IMR-90 (cell line): ENCODE data around the gene CPAMD8. TPM values are rescaled to one million over a fixed set of nuclear protein-coding genes. Genes with fewer than 3 reads are reported as not detected.
"Not testable (repeated sequence)": the region's sequence is repeated elsewhere in the genome, so short reads cannot be mapped to it uniquely, and the experiment has no call there.

Experiments used
- ATAC-seq: fragments of 200-7000 bp; cut with Tn5 transposase; 2 replicates; pipeline ENCODE4 v1.9.1; 2020; ENCODE audit warnings: low read depth, mild to moderate bottlenecking, moderate library complexity
- BruUV-seq: library from RNA; stranded (reverse); fragments of 400-500 nt; replicated peaks from 2 replicates; lab custom pipeline; 2021; lab: Mats Ljungman, UMichigan
- CTCF ChIA-PET: fragments of 300-600 bp; formaldehyde crosslinking; extraction: SDS; loops from one replicate; lab custom pipeline; 2021; ENCODE audit warnings: antibody characterized with exemption; lab: Yijun Ruan, JAX
- POLR2A ChIA-PET: fragments of 300-600 bp; sonication (Branson Sonifier 250); formaldehyde crosslinking; loops from one replicate; lab custom pipeline; 2022; ENCODE audit warnings: antibody characterized with exemption; ENCODE audit not compliant: unreplicated experiment; lab: Charles Lee
- DNase-seq: peaks from one replicate; pipeline ENCODE4 v3.0.0; 2013
- H2AFZ ChIP-seq: replicated peaks from 2 replicates; pipeline ENCODE3; 2013; ENCODE audit warnings: low read length, mild to moderate bottlenecking; ENCODE audit not compliant: poor library complexity
- H2AK5ac ChIP-seq: 2 replicates; pipeline ENCODE4 v1.6.1; 2013; ENCODE audit warnings: low read depth, low read length, inconsistent platforms
- H2AK9ac ChIP-seq: replicated peaks from 2 replicates; pipeline ENCODE3; 2013; ENCODE audit warnings: mild to moderate bottlenecking, low read depth, low read length, moderate library complexity; ENCODE audit not compliant: poor library complexity
- H2BK120ac ChIP-seq: 2 replicates; pipeline ENCODE4 v1.6.1; 2013; ENCODE audit warnings: low read depth, low read length, inconsistent platforms
- H2BK15ac ChIP-seq: 3 replicates; pipeline ENCODE4 v1.6.1; 2013; ENCODE audit warnings: low read depth, low read length, inconsistent platforms
- H2BK20ac ChIP-seq: 2 replicates; pipeline ENCODE4 v1.6.1; 2013; ENCODE audit warnings: low read depth, mild to moderate bottlenecking, inconsistent platforms, low read length, moderate library complexity
- H2BK5ac ChIP-seq: 2 replicates; pipeline ENCODE4 v1.6.1; 2013; ENCODE audit warnings: mild to moderate bottlenecking, low read depth, low read length, inconsistent platforms; ENCODE audit not compliant: poor library complexity, severe bottlenecking
- H3K14ac ChIP-seq: replicated peaks from 2 replicates; pipeline ENCODE4 v1.6.1; 2013; ENCODE audit warnings: low read depth, low read length, inconsistent platforms
- H3K18ac ChIP-seq: 2 replicates; pipeline ENCODE4 v1.6.1; 2013; ENCODE audit warnings: low read depth, low read length, control low read depth
- H3K23ac ChIP-seq: 2 replicates; pipeline ENCODE4 v1.6.1; 2013; ENCODE audit warnings: low read depth, low read length, inconsistent platforms
- H3K27ac ChIP-seq: 2 replicates; pipeline ENCODE4 v1.5.1; 2013; ENCODE audit warnings: mild to moderate bottlenecking, control low read depth, low read length; ENCODE audit not compliant: insufficient read depth
- H3K27me3 ChIP-seq: 2 replicates; pipeline ENCODE4 v1.6.1; 2013; ENCODE audit warnings: low read length; ENCODE audit not compliant: control insufficient read depth, insufficient read depth
- H3K36me3 ChIP-seq: 2 replicates; pipeline ENCODE4 v1.6.1; 2013; ENCODE audit warnings: low read length, mixed read lengths; ENCODE audit not compliant: control insufficient read depth, insufficient read depth
- H3K4ac ChIP-seq: 2 replicates; pipeline ENCODE4 v1.6.1; 2013; ENCODE audit warnings: low read depth, low read length, inconsistent platforms
- H3K4me1 ChIP-seq: 2 replicates; pipeline ENCODE4 v1.6.1; 2013; ENCODE audit warnings: low read length, mixed read lengths; ENCODE audit not compliant: control insufficient read depth, insufficient read depth
- H3K4me2 ChIP-seq: 2 replicates; pipeline ENCODE4 v1.6.1; 2013; ENCODE audit warnings: low read depth, mild to moderate bottlenecking, control low read depth, low read length, moderate library complexity
- H3K4me3 ChIP-seq: 2 replicates; pipeline ENCODE4 v1.5.1; 2013; ENCODE audit warnings: low read depth, mild to moderate bottlenecking, control low read depth, low read length, moderate library complexity; ENCODE audit not compliant: insufficient read depth
- H3K56ac ChIP-seq: 2 replicates; pipeline ENCODE4 v1.6.1; 2013; ENCODE audit warnings: low read length, inconsistent platforms; ENCODE audit not compliant: insufficient read depth; ENCODE audit errors: extremely low read depth
- H3K79me1 ChIP-seq, 2 experiments: 2 replicates each; pipeline ENCODE4 v1.6.1; 2013; ENCODE audit warnings: low read length in 2 of 2, inconsistent platforms in 1 of 2, low read depth in 1 of 2
- H3K9ac ChIP-seq: 2 replicates; pipeline ENCODE4 v1.6.1; 2013; ENCODE audit warnings: low read depth, low read length, control low read depth
- H3K9me1 ChIP-seq: 2 replicates; pipeline ENCODE4 v1.6.1; 2013; ENCODE audit warnings: low read length, inconsistent platforms; ENCODE audit not compliant: insufficient read depth
- H3K9me3 ChIP-seq: 2 replicates; pipeline ENCODE4 v1.6.1; 2013; ENCODE audit warnings: low read length; ENCODE audit not compliant: control insufficient read depth, insufficient read depth
- H4K20me1 ChIP-seq: 2 replicates; pipeline ENCODE4 v1.6.1; 2013; ENCODE audit warnings: low read length, inconsistent platforms; ENCODE audit not compliant: insufficient read depth
- H4K5ac ChIP-seq: 2 replicates; pipeline ENCODE4 v1.6.1; 2013; ENCODE audit warnings: mild to moderate bottlenecking, low read depth, low read length, control low read depth
- H4K8ac ChIP-seq, 2 experiments: 2 replicates each; pipeline ENCODE4 v1.6.1; 2013; ENCODE audit warnings: low read depth in 2 of 2, low read length in 2 of 2, control low read depth in 1 of 2, inconsistent platforms in 1 of 2
- H4K91ac ChIP-seq: 2 replicates; pipeline ENCODE4 v1.6.1; 2013; ENCODE audit warnings: low read depth, low read length, inconsistent platforms; ENCODE audit not compliant: insufficient read depth
- WGBS, 2 experiments: methylation state at CpG; one replicate each; pipeline versions ENCODE4 v1.1.5 to v1.1.7; 2013; ENCODE audit warnings: missing lambda C conversion rate in 2 of 2; ENCODE audit not compliant: insufficient read length in 1 of 2; ENCODE audit errors: extremely low coverage in 2 of 2; 5-methylcytosine and 5-hydroxymethylcytosine counted together
- dilution Hi-C: fragments of 300-500 bp; cut with HindIII; formaldehyde crosslinking; loops from one replicate; pipeline ENCODE4 v1.14.3; 2018; ENCODE audit warnings: low sequenced_read_pairs; ENCODE audit not compliant: unreplicated experiment
- in situ Hi-C: fragments of 300-500 bp; cut with MboI; formaldehyde crosslinking; loops from 3 replicates; pipeline ENCODE4 v1.14.3; 2019; ENCODE audit warnings: low sequenced_read_pairs, inconsistent platforms, mixed read lengths
- intact Hi-C: fragments of 100-400 bp; cut with micrococcal nuclease; formaldehyde crosslinking; loops from 2 replicates; pipeline ENCODE4 v1.10.0; 2022
- polyA plus RNA-seq, 3 experiments: library from polyadenylated mRNA; depleted of rRNA; stranded (reverse); fragments of >200 nt; gene quantifications; 2 replicates each; pipeline ENCODE4 v1.2.3, GENCODE V29; 2012; ENCODE audit warnings: low replicate concordance in 1 of 3
- total RNA-seq: library from RNA; depleted of rRNA; stranded (reverse); fragments of >200 nt; gene quantifications from 2 replicates; pipeline ENCODE4 v1.2.3, GENCODE V29; 2012

CPAMD8 gene
- total and polyA plus RNA-seq, 2 of the 4 experiments (the other 2 are of a cell fraction), result 0.36 to 0.79 TPM

DNA sequence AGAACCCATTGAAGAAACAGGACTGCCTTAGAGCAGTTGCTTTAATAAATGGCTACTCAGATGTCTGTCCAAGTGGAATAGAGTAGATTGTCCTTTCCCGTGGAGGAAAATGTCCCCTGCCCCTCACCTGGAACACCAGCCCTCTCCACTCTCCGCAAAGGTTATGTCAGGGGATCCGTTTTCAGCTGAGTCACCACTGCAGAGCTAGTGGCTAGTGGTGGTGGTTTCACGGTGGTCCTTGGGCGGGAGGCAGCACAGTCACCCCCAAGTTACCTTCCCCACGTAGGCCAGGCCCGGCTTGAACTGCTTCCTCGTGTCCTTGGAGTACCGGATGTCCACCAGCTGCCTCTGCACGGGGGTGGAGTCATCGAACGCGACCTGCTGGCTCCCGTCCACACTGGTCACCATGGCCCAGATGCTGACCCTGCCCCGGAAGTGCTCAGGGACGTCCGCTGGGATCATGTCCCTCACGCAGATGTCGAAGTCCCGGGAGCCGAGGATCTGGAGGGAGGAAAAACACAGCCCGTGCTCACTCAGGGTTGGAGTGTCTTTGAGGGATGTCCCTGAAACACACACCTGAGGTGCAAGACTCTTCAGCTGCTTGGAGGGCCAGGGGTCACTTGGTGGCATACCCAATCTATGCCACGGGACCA is 29.6 kb downstream of the CPAMD8 start:
- H4K8ac ChIP-seq, POLR2A ChIA-PET, H3K56ac ChIP-seq, BruUV-seq, H3K4me2 ChIP-seq, H3K4me3 ChIP-seq, H3K4me1 ChIP-seq, H3K27me3 ChIP-seq, H3K23ac ChIP-seq, H2AK5ac ChIP-seq, H2BK20ac ChIP-seq, H2BK5ac ChIP-seq, DNase-seq, H3K18ac ChIP-seq, H2BK15ac ChIP-seq, H3K4ac ChIP-seq, in situ Hi-C loops, H3K9me3 ChIP-seq, H2AFZ ChIP-seq, intact Hi-C loops, H3K79me1 ChIP-seq, H2BK120ac ChIP-seq, H3K9me1 ChIP-seq, H4K91ac ChIP-seq, H2AK9ac ChIP-seq, ATAC-seq, H3K27ac ChIP-seq, H4K5ac ChIP-seq, H3K14ac ChIP-seq, dilution Hi-C loops, CTCF ChIA-PET, H3K9ac ChIP-seq, H4K20me1 ChIP-seq, H3K36me3 ChIP-seq: not testable (repeated sequence)
- WGBS, 2 experiments, result 86% methylated on average over 1 of the region's 23 CpGs; no CpG with 5 or more reads in 1 of the 2 experiments
